ENCODE measurements around the gene PIGR. TPM values are rescaled to one million over a fixed set of nuclear protein-coding genes. Genes with fewer than 3 reads are reported as not detected.

The PIGR gene
- total and polyA plus RNA-seq, 10 of the 15 experiments (the other 5 are each of a cell fraction or from before 2014, with no cell fraction given) = 0.96 to 7.6 (median 1.8) TPM

DNA sequence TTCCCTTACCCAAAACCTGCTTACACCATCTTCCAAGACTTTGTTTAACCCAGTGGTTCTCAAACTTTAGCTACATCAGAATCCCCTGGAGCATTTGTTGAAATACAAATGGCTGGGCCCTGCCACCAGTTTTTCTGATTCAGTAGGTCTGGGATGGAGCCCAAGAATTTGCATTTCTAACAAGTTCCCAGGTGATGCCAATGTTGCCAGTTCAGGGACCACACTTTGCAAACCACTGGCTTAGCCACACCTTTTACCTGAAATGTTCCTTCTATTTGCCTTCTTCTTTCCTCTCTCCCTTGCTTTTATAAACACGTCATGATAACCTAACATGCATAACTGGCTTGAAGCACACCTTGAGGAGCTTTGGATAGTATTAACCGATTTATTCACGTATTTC is 40.1 kb upstream of the PIGR start:
- FAIRE-seq (no peak), DNase-seq (ENCODE audit: low read depth, low spot score) (no peak), ATAC-seq (no peak)
- no peaks in the 10 kb centered on the region for H3K9me3 ChIP-seq (replicated peaks; ENCODE audit: control insufficient read depth, insufficient read depth, low read length)
- WGBS (ENCODE audit: insufficient coverage, insufficient replicate concordance, low lambda C conversion rate, missing lambda C conversion rate) = 11% methylated on average over 3 of the region's 3 CpGs
- BruUV-seq (replicated peaks) = no TSS peak
- in situ Hi-C loops (cut with MboI) (no loop called here), intact Hi-C loops (cut with micrococcal nuclease; ENCODE audit: unreplicated experiment) (no loop called here)
- H3K36me3 ChIP-seq (ENCODE audit: control insufficient read depth in 2 of 2, insufficient read depth in 2 of 2, low read length in 1 of 2) = no peaks in the 10 kb centered on the region
- no peak overlapping the region for H3K4me3 ChIP-seq
- no peaks in the 10 kb centered on the region for H3K4me1 ChIP-seq (ENCODE audit: control insufficient read depth, insufficient read depth, low read length)
- no peak overlapping the region for H2AFZ ChIP-seq (ENCODE audit: control insufficient read depth, low read depth, low read length)
- TF ChIP-seq RUNX3 (IDR thresholded peaks at IDR 0.05; ENCODE audit: low read length) = no peak
- TF ChIP-seq SMAD1 (IDR thresholded peaks at IDR 0.05; ENCODE audit: low read depth, partially characterized antibody) = no peak
- no peak for TF ChIP-seq ZNF217 (IDR thresholded peaks at IDR 0.05)
- TF ChIP-seq KLF5 (IDR thresholded peaks at IDR 0.05; ENCODE audit: partially characterized antibody) = no peak
- no peak for TF ChIP-seq ZNF207 (IDR thresholded peaks at IDR 0.05; ENCODE audit: borderline replicate concordance)
- TF ChIP-seq POLR2A (IDR thresholded peaks at IDR 0.05; ENCODE audit: low read depth, low read length) = no peak
- no peak for TF ChIP-seq TCF12 (IDR thresholded peaks at IDR 0.05; ENCODE audit: low read depth, low read length)
- TF ChIP-seq CEBPB (IDR thresholded peaks at IDR 0.05; ENCODE audit: borderline replicate concordance in 1 of 2, low read depth in 2 of 2, low read length in 2 of 2) = no peak
- no peak for TF ChIP-seq ZNF384 (IDR thresholded peaks at IDR 0.05; ENCODE audit: borderline replicate concordance, low read depth, low read length)
- no peak for TF ChIP-seq SREBF2 (IDR thresholded peaks at IDR 0.05; ENCODE audit: low read length)
- TF ChIP-seq, protein P1, sequence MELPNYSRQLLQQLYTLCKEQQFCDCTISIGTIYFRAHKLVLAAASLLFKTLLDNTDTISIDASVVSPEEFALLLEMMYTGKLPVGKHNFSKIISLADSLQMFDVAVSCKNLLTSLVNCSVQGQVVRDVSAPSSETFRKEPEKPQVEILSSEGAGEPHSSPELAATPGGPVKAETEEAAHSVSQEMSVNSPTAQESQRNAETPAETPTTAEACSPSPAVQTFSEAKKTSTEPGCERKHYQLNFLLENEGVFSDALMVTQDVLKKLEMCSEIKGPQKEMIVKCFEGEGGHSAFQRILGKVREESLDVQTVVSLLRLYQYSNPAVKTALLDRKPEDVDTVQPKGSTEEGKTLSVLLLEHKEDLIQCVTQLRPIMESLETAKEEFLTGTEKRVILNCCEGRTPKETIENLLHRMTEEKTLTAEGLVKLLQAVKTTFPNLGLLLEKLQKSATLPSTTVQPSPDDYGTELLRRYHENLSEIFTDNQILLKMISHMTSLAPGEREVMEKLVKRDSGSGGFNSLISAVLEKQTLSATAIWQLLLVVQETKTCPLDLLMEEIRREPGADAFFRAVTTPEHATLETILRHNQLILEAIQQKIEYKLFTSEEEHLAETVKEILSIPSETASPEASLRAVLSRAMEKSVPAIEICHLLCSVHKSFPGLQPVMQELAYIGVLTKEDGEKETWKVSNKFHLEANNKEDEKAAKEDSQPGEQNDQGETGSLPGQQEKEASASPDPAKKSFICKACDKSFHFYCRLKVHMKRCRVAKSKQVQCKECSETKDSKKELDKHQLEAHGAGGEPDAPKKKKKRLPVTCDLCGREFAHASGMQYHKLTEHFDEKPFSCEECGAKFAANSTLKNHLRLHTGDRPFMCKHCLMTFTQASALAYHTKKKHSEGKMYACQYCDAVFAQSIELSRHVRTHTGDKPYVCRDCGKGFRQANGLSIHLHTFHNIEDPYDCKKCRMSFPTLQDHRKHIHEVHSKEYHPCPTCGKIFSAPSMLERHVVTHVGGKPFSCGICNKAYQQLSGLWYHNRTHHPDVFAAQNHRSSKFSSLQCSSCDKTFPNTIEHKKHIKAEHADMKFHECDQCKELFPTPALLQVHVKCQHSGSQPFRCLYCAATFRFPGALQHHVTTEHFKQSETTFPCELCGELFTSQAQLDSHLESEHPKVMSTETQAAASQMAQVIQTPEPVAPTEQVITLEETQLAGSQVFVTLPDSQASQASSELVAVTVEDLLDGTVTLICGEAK (IDR thresholded peaks at IDR 0.05; ENCODE audit: borderline replicate concordance) = no peak
- TF ChIP-seq POLR2AphosphoS5 (IDR thresholded peaks at IDR 0.05; ENCODE audit: low read length) = no peak
- no peak for TF ChIP-seq PAX8 (IDR thresholded peaks at IDR 0.05)
- ChIA-PET CTCF (interaction anchor here (0.9 to 12.2 kb wide), 12 partner anchors 9 to 328 kb away, joined by 3 to 298 read pairs (median 4); partner anchors contain the start of gene IL20), POLR2A (interaction anchor here (0.7 kb wide), 1 partner anchor 18 kb away, joined by 3 read pairs; no protein-coding TSS in a partner anchor), SMC1A (ENCODE audit: uncharacterized antibody, unreplicated experiment) (interaction anchor here (0.7 to 8.2 kb wide), 6 partner anchors 10 to 355 kb away, joined by 3 to 148 read pairs (median 3); no protein-coding TSS in a partner anchor), RAD21 (ENCODE audit: unreplicated experiment) (interaction anchor here (0.6 to 1.1 kb wide), 2 partner anchors 252 to 441 kb away, joined by 3 read pairs; no protein-coding TSS in a partner anchor)
- no peak overlapping the region for H3K4me2 ChIP-seq (ENCODE audit: control insufficient read depth, insufficient read depth)
- no peaks in the 10 kb centered on the region; a peak in 2 of 4 replicates for H3K27me3 ChIP-seq (replicated peaks in 1 of 2; ENCODE audit: control insufficient read depth in 2 of 2, insufficient read depth in 2 of 2, low read length in 1 of 2)
- H4K20me1 ChIP-seq (ENCODE audit: control insufficient read depth, insufficient read depth) = no peaks in the 10 kb centered on the region
- no peaks in the 10 kb centered on the region for H3K79me2 ChIP-seq (ENCODE audit: control insufficient read depth, insufficient read depth, low read length)
- no peak overlapping the region for H3K9ac ChIP-seq (ENCODE audit: control insufficient read depth, insufficient read depth, low read length)
- no peak overlapping the region for H3K27ac ChIP-seq (ENCODE audit: control insufficient read depth, insufficient read depth)
